ENCODE measurements around the gene PIERCE2. TPM values are rescaled to one million over a fixed set of nuclear protein-coding genes. Genes with fewer than 3 reads are reported as not detected.

The PIERCE2 gene
- total and polyA plus RNA-seq, 2 experiments from 2014 or later = 2.6 to 3.8 TPM

- no peaks in the 10 kb centered on the region for H3K4me1 Mint-ChIP-seq
- Histone ChIP-seq H3K79me2 (replicated peaks; ENCODE audit: insufficient read depth) (no peaks in the 10 kb centered on the region), H4K20me1 (replicated peaks; ENCODE audit: insufficient read depth) (no peaks in the 10 kb centered on the region; the same call in 1 of the 2 replicates), H3K27ac (ENCODE audit: low read depth) (no peak overlapping the region), H3K4me3 (no peak overlapping the region), H3K36me3 (ENCODE audit: insufficient read depth) (no peaks in the 10 kb centered on the region), H3K27me3 (ENCODE audit: insufficient read depth) (no peaks in the 10 kb centered on the region), H3K4me2 (no peak overlapping the region), H3K9me2 (ENCODE audit: insufficient read depth) (0 out of 2 replicates have a peak, but pooled peaks cover 2% of the 10 kb centered on the region), H2AFZ (no peak overlapping the region), H3K4me1 (ENCODE audit: insufficient read depth) (no peaks in the 10 kb centered on the region), H3F3A (replicated peaks; ENCODE audit: low read depth) (no peaks in the 10 kb centered on the region)
- DNase-seq (ENCODE audit: low spot score) (no peak), ATAC-seq (no peak)
- no peak overlapping the region for H3K27ac Mint-ChIP-seq
- H3K4me3 Mint-ChIP-seq = no peak overlapping the region
- no peaks in the 10 kb centered on the region for H3K27me3 Mint-ChIP-seq (ENCODE audit: insufficient read depth, low read depth, poor library complexity)
- TF ChIP-seq STAT1 (IDR thresholded peaks at IDR 0.05; ENCODE audit: unreplicated experiment) = no peak
- no peak for TF ChIP-seq ZNF462 (CRISPR knock-in tag; IDR thresholded peaks at IDR 0.05)
- no peak for TF ChIP-seq ETS1 (IDR thresholded peaks at IDR 0.05)
- TF ChIP-seq CTCF (conservative IDR thresholded peaks at IDR 0.05; ENCODE audit: low read depth in 2 of 2) = no peak
- no peak for TF ChIP-seq EZH2 (IDR thresholded peaks at IDR 0.05; ENCODE audit: low read depth, unreplicated experiment)
- TF ChIP-seq EZH2phosphoT487 (IDR thresholded peaks at IDR 0.05; ENCODE audit: unreplicated experiment) = no peak
- no peak for TF ChIP-seq POLR2AphosphoS5 (IDR thresholded peaks at IDR 0.05; ENCODE audit: low read depth)
- TF ChIP-seq NANOG (IDR thresholded peaks at IDR 0.05; ENCODE audit: borderline replicate concordance) = no peak
- TF ChIP-seq ZNF331 (CRISPR knock-in tag; IDR thresholded peaks at IDR 0.05; ENCODE audit: low read depth) = no peak
- TF ChIP-seq ZNF114 (CRISPR knock-in tag; IDR thresholded peaks at IDR 0.05) = no peak
- TF ChIP-seq CREB1 (CRISPR knock-in tag; IDR thresholded peaks at IDR 0.05; ENCODE audit: low read depth) = no peak
- TF ChIP-seq REST (IDR thresholded peaks at IDR 0.05; ENCODE audit: unreplicated experiment) = no peak
- TF ChIP-seq JUNB (IDR thresholded peaks at IDR 0.05; ENCODE audit: unreplicated experiment) = no peak
- H3K36me3 Mint-ChIP-seq (ENCODE audit: low read depth) = peaks cover 4% of the 10 kb centered on the region; the same call in 1 of the 3 replicates
- H3K9me3 Mint-ChIP-seq = no peaks in the 10 kb centered on the region
Observed at GRCh38 chr15:55381595-55381994, 26.7 kb upstream of the PIERCE2 start.
